AG04450 (cell line): ENCODE results near the gene ENOX1. TPM values are rescaled to one million over a fixed set of nuclear protein-coding genes. Genes with fewer than 3 reads are reported as not detected.

Experiments
- CTCF ChIA-PET: fragments of 300-600, 350-600 bp; formaldehyde crosslinking; extraction: SDS; loops from one replicate; lab custom pipeline; 2022; ENCODE audit warnings: antibody characterized with exemption, inconsistent platforms; lab: Charles Lee
- POLR2A ChIA-PET: fragments of 350-600 bp; formaldehyde crosslinking; extraction: SDS; loops from one replicate; lab custom pipeline; 2021; ENCODE audit warnings: antibody characterized with exemption, inconsistent platforms; lab: Yijun Ruan, JAX
- DNase-seq: peaks from one replicate; pipeline ENCODE4 v3.0.0-alpha.2; 2011; ENCODE audit warnings: low read depth, low spot score
- H3K27ac ChIP-seq: one replicate; pipeline ENCODE4 v1.5.1; 2012; ENCODE audit warnings: low read depth, low read length, control low read depth
- H3K27me3 ChIP-seq: one replicate; pipeline ENCODE4 v1.6.0; 2012; ENCODE audit warnings: low read length; ENCODE audit not compliant: control insufficient read depth, insufficient read depth
- H3K4me3 ChIP-seq: 2 replicates; pipeline ENCODE4 v1.5.1; 2011; ENCODE audit warnings: mild to moderate bottlenecking, low read depth, low read length, control low read depth
- H3K9me3 ChIP-seq: 2 replicates; pipeline ENCODE4 v1.5.1; 2012; ENCODE audit warnings: low read length; ENCODE audit not compliant: control insufficient read depth, insufficient read depth
- CTCF ChIP-seq: IDR thresholded peaks from 2 replicates; pipeline ENCODE4 v1.5.1; 2011; ENCODE audit warnings: low read depth, low read length, control low read depth, inconsistent platforms
- polyA plus RNA-seq: library from polyadenylated mRNA; depleted of rRNA; stranded (reverse); fragments of >200 nt; gene quantifications from 2 replicates; pipeline ENCODE4 v1.2.3, GENCODE V29; 2011

ENOX1 gene
- polyA plus RNA-seq, 1 experiment = 3.9 TPM

GRCh38 chr13:43757266-43757665 is 29.5 kb downstream of the ENOX1 start:
- Histone ChIP-seq H3K4me3 (no peak overlapping the region), H3K27me3 (no peaks in the 10 kb centered on the region), H3K9me3 (no peaks in the 10 kb centered on the region), H3K27ac (no peak overlapping the region)
- ChIA-PET POLR2A (no interaction called here), CTCF (interaction anchor here (0.7 kb wide), 1 partner anchor 646 kb away, joined by 4 read pairs; no protein-coding TSS in a partner anchor)
- TF ChIP-seq CTCF = no peak
- no peak for DNase-seq

- CTCF ChIA-PET = no interaction called here
- Histone ChIP-seq H3K27me3 (no peaks in the 10 kb centered on the region), H3K4me3 (no peak overlapping the region), H3K9me3 (no peaks in the 10 kb centered on the region), H3K27ac (no peak overlapping the region)
- TF ChIP-seq CTCF = no peak
- no peak for DNase-seq
- POLR2A ChIA-PET = no interaction called here
These were observed 30.9 kb downstream of the ENOX1 start for GRCh38 chr13:43755844-43756243.

GRCh38 chr13:43751624-43752023 is 35.1 kb downstream of the ENOX1 start:
- no peak for TF ChIP-seq CTCF
- ChIA-PET CTCF (no interaction called here), POLR2A (no interaction called here)
- H3K4me3 ChIP-seq = no peak overlapping the region
- H3K27me3 ChIP-seq = no peaks in the 10 kb centered on the region
- no peaks in the 10 kb centered on the region for H3K9me3 ChIP-seq
- DNase-seq = no peak
- no peak overlapping the region for H3K27ac ChIP-seq

- TF ChIP-seq CTCF = no peak
- CTCF ChIA-PET = no interaction called here
These were observed 37.3 kb downstream of the ENOX1 start for GRCh38 chr13:43749503-43749902.

GRCh38 chr13:43744261-43745031 is 42.3 kb downstream of the ENOX1 start:
- H3K27ac ChIP-seq = no peak overlapping the region
- H3K27me3 ChIP-seq = peaks cover 4% of the 10 kb centered on the region
- H3K9me3 ChIP-seq = no peaks in the 10 kb centered on the region
- POLR2A ChIA-PET = no interaction called here
- TF ChIP-seq CTCF = no peak
- no peak for DNase-seq
- H3K4me3 ChIP-seq = no peak overlapping the region
- CTCF ChIA-PET = no interaction called here

More at GRCh38 chr13:43749503-43749902, 37.3 kb downstream of the ENOX1 start:
- POLR2A ChIA-PET = no interaction called here
- H3K27me3 ChIP-seq = no peaks in the 10 kb centered on the region
- H3K4me3 ChIP-seq = no peak overlapping the region
- no peak for DNase-seq
- H3K9me3 ChIP-seq = no peaks in the 10 kb centered on the region
- no peak overlapping the region for H3K27ac ChIP-seq
